ENCODE results near the gene BTBD9. TPM values are rescaled to one million over a fixed set of nuclear protein-coding genes. Genes with fewer than 3 reads are reported as not detected.

BTBD9 gene
- polyA plus RNA-seq, 4 donors = 5.1 to 10.2 (median 6.7) TPM

DNA sequence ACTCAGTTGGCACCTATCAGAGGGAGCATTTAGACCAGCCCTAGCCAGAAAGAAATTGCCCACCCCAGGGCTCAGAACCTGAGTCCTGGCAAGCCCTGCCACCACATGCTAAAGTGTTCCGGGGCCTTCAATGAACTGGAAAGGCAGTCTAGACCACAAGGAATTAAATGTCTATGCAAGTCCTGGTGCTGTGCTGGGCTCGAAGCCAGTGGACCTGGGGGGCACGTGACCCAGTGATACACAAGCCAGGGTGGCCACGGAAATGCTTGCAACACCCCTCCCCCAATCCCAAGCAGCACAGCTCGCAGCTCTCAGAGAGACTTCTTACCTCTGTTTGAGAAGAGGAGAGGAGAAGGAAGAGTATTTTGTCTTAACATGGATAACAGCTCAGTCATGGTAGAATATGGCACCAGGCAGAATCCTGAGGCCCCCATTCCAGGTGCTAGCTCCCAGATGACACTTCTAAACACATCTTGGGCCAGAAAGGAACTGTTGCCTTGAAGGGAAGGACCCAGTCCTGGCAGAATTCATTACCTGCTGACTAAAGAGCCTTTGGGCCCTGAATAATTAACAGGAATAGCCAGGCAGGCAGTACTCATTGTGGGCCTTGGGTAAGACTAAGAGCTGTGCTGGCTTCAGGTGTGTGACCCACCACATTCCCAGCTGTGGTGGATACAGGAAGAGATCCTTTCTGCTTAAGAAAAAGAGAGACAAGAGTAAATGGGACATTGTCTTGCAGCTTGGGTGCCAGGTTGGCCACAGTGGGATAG, 111.3 kb downstream of the BTBD9 start:
- WGBS, 3 donors = 83 to 99% (median 97%) methylated on average over 4 to 5 of the region's 5 CpGs
- H3K4me1 ChIP-seq (ENCODE audit: control insufficient read depth in 3 of 3, insufficient read depth in 2 of 3, low read depth in 1 of 3, low read length in 2 of 3) = peaks cover 0 to under 1% (median 0%) of the 10 kb centered on the region in 3 donors
- no peak overlapping the region for H3K4me3 ChIP-seq (ENCODE audit: low read depth in 1 of 3, low read length in 3 of 3)
- no peak for FAIRE-seq
- H3K27ac ChIP-seq (ENCODE audit: low read depth in 1 of 3, low read length in 2 of 3) = no peak overlapping the region
- no peaks in the 10 kb centered on the region for H3K27me3 ChIP-seq (ENCODE audit: control insufficient read depth in 3 of 3, insufficient read depth in 3 of 3, low read length in 3 of 3)
- H3K36me3 ChIP-seq (ENCODE audit: control insufficient read depth in 3 of 3, insufficient read depth in 2 of 3, low read depth in 1 of 3, low read length in 3 of 3) = peaks cover 0 to 19% (median 0%) of the 10 kb centered on the region in 3 donors
- DNase-seq = no peak
- peaks cover 1 to 42% of the 10 kb centered on the region in 2 donors for H3K9me3 ChIP-seq (ENCODE audit: control insufficient read depth in 2 of 2, insufficient read depth in 1 of 2, low read depth in 1 of 2, low read length in 1 of 2)

DNA sequence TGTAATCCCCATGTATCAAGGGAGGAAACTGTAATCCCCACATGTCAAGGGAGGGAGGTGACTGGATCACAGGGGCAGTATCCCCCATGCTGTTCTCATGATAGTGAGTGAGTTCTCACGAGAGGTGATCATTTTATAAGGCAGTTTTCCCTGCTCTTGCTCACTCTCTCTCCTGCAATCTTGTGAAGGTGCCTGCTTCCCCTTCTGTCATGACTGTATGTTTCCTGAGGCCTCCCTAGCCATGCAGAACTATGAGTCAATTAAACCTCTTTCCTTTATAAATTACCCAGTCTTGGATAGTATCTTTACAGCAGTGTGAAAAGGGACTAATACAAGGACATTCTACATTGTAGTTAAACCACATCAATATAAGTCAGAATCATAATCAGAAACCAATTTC, 112.4 kb downstream of the BTBD9 start:
- no peak for DNase-seq
- FAIRE-seq = no peak
- H3K9me3 ChIP-seq (ENCODE audit: control insufficient read depth in 2 of 2, insufficient read depth in 1 of 2, low read depth in 1 of 2, low read length in 1 of 2) = peaks cover 1 to 37% of the 10 kb centered on the region in 2 donors

DNA sequence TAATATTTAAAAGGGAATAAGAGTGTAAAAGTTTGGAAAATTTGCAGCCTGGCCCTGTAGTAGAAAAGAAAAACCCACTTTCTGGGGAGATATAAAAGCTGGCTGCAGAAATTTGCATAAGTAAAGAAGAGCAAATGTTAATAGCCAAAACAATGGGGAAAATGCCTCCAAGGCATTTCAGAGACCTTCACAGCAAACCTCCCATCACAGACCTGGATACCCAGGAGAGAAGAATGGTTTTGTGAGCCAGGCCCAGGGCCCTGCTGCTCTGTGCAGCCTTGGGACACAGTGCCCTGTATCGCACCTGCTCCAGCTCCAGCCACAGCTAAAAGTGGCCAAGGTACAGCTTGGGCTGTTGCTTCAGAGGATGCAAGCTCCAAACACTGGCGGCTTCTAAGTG, 113.8 kb downstream of the BTBD9 start:
- H3K27ac ChIP-seq (ENCODE audit: low read depth in 1 of 3, low read length in 2 of 3) = no peak overlapping the region
- 98 to 100% (median 100%) methylated on average over 2 of the region's 2 CpGs for WGBS, 3 donors
- H3K4me3 ChIP-seq (ENCODE audit: low read depth in 1 of 3, low read length in 3 of 3) = no peak overlapping the region
- peaks cover 0 to 2% (median 0%) of the 10 kb centered on the region in 3 donors for H3K4me1 ChIP-seq (ENCODE audit: control insufficient read depth in 3 of 3, insufficient read depth in 2 of 3, low read depth in 1 of 3, low read length in 2 of 3)
- peaks cover 0 to 11% (median 0%) of the 10 kb centered on the region in 3 donors for H3K36me3 ChIP-seq (ENCODE audit: control insufficient read depth in 3 of 3, insufficient read depth in 2 of 3, low read depth in 1 of 3, low read length in 3 of 3)
- FAIRE-seq (no peak), DNase-seq (no peak)
- no peaks in the 10 kb centered on the region for H3K27me3 ChIP-seq (ENCODE audit: control insufficient read depth in 3 of 3, insufficient read depth in 3 of 3, low read length in 3 of 3)
- H3K9me3 ChIP-seq (ENCODE audit: control insufficient read depth in 2 of 2, insufficient read depth in 1 of 2, low read depth in 1 of 2, low read length in 1 of 2) = peaks cover 1 to 36% of the 10 kb centered on the region in 2 donors

More for the DNA sequence above, 112.4 kb downstream of the BTBD9 start:
- H3K27ac ChIP-seq (ENCODE audit: low read depth in 1 of 3, low read length in 2 of 3) = no peak overlapping the region
- H3K36me3 ChIP-seq (ENCODE audit: control insufficient read depth in 3 of 3, insufficient read depth in 2 of 3, low read depth in 1 of 3, low read length in 3 of 3) = peaks cover 0 to 16% (median 0%) of the 10 kb centered on the region in 3 donors
- no peak overlapping the region for H3K4me3 ChIP-seq (ENCODE audit: low read depth in 1 of 3, low read length in 3 of 3)
- H3K27me3 ChIP-seq (ENCODE audit: control insufficient read depth in 3 of 3, insufficient read depth in 3 of 3, low read length in 3 of 3) = no peaks in the 10 kb centered on the region
- peaks cover 0 to 2% (median 0%) of the 10 kb centered on the region in 3 donors for H3K4me1 ChIP-seq (ENCODE audit: control insufficient read depth in 3 of 3, insufficient read depth in 2 of 3, low read depth in 1 of 3, low read length in 2 of 3)
- WGBS, 3 donors = 82 to 93% (median 87%) methylated on average over 1 of the region's 1 CpG

DNA sequence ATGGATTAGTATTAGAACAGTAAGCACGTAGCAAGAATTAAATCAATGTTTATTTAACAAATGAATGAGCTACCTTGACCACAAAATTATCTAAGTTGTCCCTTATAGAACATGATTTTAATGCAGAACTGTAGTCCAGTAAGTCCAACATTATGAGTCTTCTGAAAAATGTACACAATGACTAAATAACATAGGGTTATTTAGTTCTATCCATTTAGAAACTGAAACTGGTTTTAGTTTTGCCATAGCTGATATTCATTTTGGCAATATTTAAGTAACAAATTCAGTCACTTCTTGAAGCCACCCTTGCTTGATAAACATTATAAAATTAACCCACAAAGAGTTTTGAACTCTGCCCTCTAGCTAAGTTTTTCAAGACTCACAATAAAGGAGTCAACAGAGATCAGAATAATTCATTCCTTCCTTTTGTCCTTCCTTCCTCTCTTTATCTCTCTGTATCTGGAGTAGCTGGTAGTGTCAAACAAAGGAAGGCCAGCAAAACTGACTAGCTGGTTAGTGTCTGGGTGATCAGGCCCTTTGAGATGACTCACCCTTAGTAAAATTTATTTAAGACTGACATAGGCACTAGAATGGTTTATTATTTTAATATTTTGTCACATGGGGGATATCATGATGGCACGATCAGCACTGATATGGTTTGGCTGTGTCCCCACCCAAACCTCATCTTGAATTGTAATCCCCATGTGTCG, 115.1 kb downstream of the BTBD9 start:
- WGBS, 3 donors = 88 to 91% (median 91%) methylated on average over 3 of the region's 3 CpGs
- Histone ChIP-seq H3K36me3 (ENCODE audit: control insufficient read depth in 3 of 3, insufficient read depth in 2 of 3, low read depth in 1 of 3, low read length in 3 of 3) (peaks cover 0 to 11% (median 0%) of the 10 kb centered on the region in 3 donors), H3K4me1 (ENCODE audit: control insufficient read depth in 3 of 3, insufficient read depth in 2 of 3, low read depth in 1 of 3, low read length in 2 of 3) (peaks cover 0 to 2% (median 0%) of the 10 kb centered on the region in 3 donors), H3K27me3 (ENCODE audit: control insufficient read depth in 3 of 3, insufficient read depth in 3 of 3, low read length in 3 of 3) (no peaks in the 10 kb centered on the region), H3K9me3 (ENCODE audit: control insufficient read depth in 2 of 2, insufficient read depth in 1 of 2, low read depth in 1 of 2, low read length in 1 of 2) (peaks cover 0 to 33% of the 10 kb centered on the region in 2 donors), H3K27ac (ENCODE audit: low read depth in 1 of 3, low read length in 2 of 3) (no peak overlapping the region), H3K4me3 (ENCODE audit: low read depth in 1 of 3, low read length in 3 of 3) (no peak overlapping the region)
- FAIRE-seq (no peak), DNase-seq (no peak)

DNA sequence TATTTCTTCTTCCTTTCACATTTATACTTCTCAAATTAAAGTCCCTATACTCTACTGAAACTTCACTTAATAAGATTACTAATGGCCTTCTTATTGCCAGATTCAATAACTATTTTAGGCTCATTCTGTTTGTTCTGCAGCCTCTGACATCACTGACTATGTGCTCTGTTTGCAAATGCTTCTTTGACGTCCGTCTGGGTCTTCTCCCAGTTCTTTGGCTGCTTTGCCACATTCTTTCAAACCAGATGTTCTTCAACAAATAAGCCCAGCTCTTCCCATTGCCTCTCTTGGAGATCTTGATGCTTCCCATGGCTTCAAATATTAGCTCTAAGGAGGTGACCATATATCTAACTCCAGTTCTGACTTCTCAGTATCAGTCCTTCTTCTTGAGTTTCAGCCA, 117.4 kb downstream of the BTBD9 start:
- Histone ChIP-seq H3K27me3 (ENCODE audit: control insufficient read depth in 3 of 3, insufficient read depth in 3 of 3, low read length in 3 of 3) (no peaks in the 10 kb centered on the region), H3K27ac (ENCODE audit: low read depth in 1 of 3, low read length in 2 of 3) (peak overlapping the region in 1 of 3 donors; percentile 37), H3K4me3 (ENCODE audit: low read depth in 1 of 3, low read length in 3 of 3) (no peak overlapping the region), H3K9me3 (ENCODE audit: control insufficient read depth in 2 of 2, insufficient read depth in 1 of 2, low read depth in 1 of 2, low read length in 1 of 2) (peaks cover 0 to 15% of the 10 kb centered on the region in 2 donors), H3K36me3 (ENCODE audit: control insufficient read depth in 3 of 3, insufficient read depth in 2 of 3, low read depth in 1 of 3, low read length in 3 of 3) (peaks cover 0 to 3% (median 0%) of the 10 kb centered on the region in 3 donors), H3K4me1 (ENCODE audit: control insufficient read depth in 3 of 3, insufficient read depth in 2 of 3, low read depth in 1 of 3, low read length in 2 of 3) (peaks cover 0 to 5% (median 0%) of the 10 kb centered on the region in 3 donors)
- FAIRE-seq (no peak), DNase-seq (peak in 1 of 2 donors; percentile 18)
- 51 to 90% (median 84%) methylated on average over 2 of the region's 2 CpGs for WGBS, 3 donors

DNA sequence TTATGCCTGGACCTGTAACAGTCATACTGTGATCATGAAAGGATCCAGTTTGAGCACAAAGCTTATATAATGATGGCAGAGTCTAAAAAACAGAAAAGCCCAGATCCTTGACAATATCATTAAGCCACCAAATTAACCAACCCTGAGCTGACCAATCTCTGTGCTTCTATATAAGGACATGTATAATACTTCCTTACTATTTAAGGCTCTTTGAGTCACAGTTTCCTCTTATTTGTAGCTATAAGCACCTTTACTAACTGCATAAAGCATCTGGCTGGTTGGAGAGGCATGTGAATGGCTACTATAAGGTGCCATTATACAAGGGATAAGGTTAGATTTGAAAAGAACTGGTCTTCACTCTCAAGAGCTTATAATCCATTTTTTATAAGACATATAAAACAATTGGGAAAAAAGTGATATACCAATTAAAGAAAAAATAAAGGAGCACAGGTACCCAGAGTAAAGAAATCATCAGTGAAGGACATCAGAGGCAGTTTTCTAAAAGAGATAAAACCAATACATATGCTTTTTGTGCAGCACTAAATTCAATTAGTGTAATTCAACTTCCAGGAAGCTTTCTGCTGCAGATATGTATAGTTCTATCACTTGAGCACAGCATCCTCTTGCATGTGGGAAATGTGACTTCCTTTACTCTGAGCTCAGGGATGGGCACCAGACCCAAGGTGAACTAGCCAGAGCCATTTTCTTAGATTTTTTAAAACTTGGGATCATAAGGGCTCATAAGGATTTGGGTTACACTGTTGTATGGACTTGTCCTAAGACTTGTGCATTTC, 121.0 kb downstream of the BTBD9 start:
- peaks cover 0 to 5% (median 3%) of the 10 kb centered on the region in 3 donors for H3K4me1 ChIP-seq (ENCODE audit: control insufficient read depth in 3 of 3, insufficient read depth in 2 of 3, low read depth in 1 of 3, low read length in 2 of 3)
- no peak overlapping the region for H3K4me3 ChIP-seq (ENCODE audit: low read depth in 1 of 3, low read length in 3 of 3)
- H3K9me3 ChIP-seq (ENCODE audit: control insufficient read depth in 2 of 2, insufficient read depth in 1 of 2, low read depth in 1 of 2, low read length in 1 of 2) = no peaks in the 10 kb centered on the region
- no peak overlapping the region for H3K27ac ChIP-seq (ENCODE audit: low read depth in 1 of 3, low read length in 2 of 3)
- no peak for DNase-seq
- no peak for FAIRE-seq
- H3K36me3 ChIP-seq (ENCODE audit: control insufficient read depth in 3 of 3, insufficient read depth in 2 of 3, low read depth in 1 of 3, low read length in 3 of 3) = no peaks in the 10 kb centered on the region
- no peaks in the 10 kb centered on the region for H3K27me3 ChIP-seq (ENCODE audit: control insufficient read depth in 3 of 3, insufficient read depth in 3 of 3, low read length in 3 of 3)

DNA sequence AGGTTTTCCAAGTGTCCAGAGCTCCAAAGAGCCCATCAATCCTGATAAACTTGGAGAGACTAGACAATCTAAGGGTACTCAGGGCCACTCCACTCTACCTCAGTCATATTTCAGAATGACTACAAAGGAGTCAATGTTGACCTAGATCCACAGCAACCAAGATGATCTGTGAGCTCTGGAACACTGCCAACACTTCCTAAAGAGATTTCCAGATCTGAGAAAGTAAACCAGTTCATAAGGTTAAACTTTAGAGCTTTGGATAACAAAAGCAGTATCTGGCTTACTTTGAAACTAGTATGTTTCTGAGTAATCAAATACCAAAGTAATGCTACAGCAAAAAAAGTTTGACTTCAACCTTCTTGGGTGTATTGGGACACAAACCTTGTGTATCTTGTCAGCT, 122.7 kb downstream of the BTBD9 start:
- DNase-seq (peak; percentile 23 to 31), FAIRE-seq (no peak)
- H3K4me3 ChIP-seq (ENCODE audit: low read depth in 1 of 3, low read length in 3 of 3) = no peak overlapping the region
- no peaks in the 10 kb centered on the region for H3K27me3 ChIP-seq (ENCODE audit: control insufficient read depth in 3 of 3, insufficient read depth in 3 of 3, low read length in 3 of 3)
- peaks cover 0 to 3% (median 2%) of the 10 kb centered on the region in 3 donors for H3K4me1 ChIP-seq (ENCODE audit: control insufficient read depth in 3 of 3, insufficient read depth in 2 of 3, low read depth in 1 of 3, low read length in 2 of 3)
- H3K9me3 ChIP-seq (ENCODE audit: control insufficient read depth in 2 of 2, insufficient read depth in 1 of 2, low read depth in 1 of 2, low read length in 1 of 2) = no peaks in the 10 kb centered on the region
- H3K36me3 ChIP-seq (ENCODE audit: control insufficient read depth in 3 of 3, insufficient read depth in 2 of 3, low read depth in 1 of 3, low read length in 3 of 3) = no peaks in the 10 kb centered on the region
- no peak overlapping the region for H3K27ac ChIP-seq (ENCODE audit: low read depth in 1 of 3, low read length in 2 of 3)

DNA sequence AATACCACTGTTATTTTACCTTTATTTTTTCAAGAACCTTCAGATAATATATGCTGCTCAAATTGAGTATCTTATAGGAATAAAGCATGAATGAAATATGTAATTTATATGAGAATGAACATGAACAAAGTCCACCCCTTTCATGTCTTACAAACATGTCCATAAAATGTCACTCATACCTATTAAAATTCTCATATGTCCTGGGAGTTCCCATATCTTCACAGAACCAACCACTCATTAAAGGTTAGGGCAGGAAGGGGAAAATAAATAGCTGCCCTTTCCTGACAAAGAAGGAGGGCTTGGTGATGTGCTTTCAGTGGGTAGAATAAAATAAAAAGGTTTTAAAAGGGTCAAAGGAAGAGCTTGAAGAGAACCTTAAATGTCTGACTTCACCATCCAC, 125.3 kb downstream of the BTBD9 start:
- H3K9me3 ChIP-seq (ENCODE audit: control insufficient read depth in 2 of 2, insufficient read depth in 1 of 2, low read depth in 1 of 2, low read length in 1 of 2) = no peaks in the 10 kb centered on the region
- no peak for DNase-seq
- H3K36me3 ChIP-seq (ENCODE audit: control insufficient read depth in 3 of 3, insufficient read depth in 2 of 3, low read depth in 1 of 3, low read length in 3 of 3) = no peaks in the 10 kb centered on the region
- H3K27ac ChIP-seq (ENCODE audit: low read depth in 1 of 3, low read length in 2 of 3) = no peak overlapping the region
- H3K27me3 ChIP-seq (ENCODE audit: control insufficient read depth in 3 of 3, insufficient read depth in 3 of 3, low read length in 3 of 3) = no peaks in the 10 kb centered on the region
- no peak overlapping the region for H3K4me3 ChIP-seq (ENCODE audit: low read depth in 1 of 3, low read length in 3 of 3)
- FAIRE-seq = no peak
- H3K4me1 ChIP-seq (ENCODE audit: control insufficient read depth in 3 of 3, insufficient read depth in 2 of 3, low read depth in 1 of 3, low read length in 2 of 3) = peaks cover 0 to 3% (median 2%) of the 10 kb centered on the region in 3 donors

All from small intestine (tissue), 7 donors.